HepG2 (cell line): ENCODE measurements around the gene PCNA. TPM values are rescaled to one million over a fixed set of nuclear protein-coding genes. Genes with fewer than 3 reads are reported as not detected.

ENCODE experiments used
- DPF2 ChIP-seq: sonication (generic); formaldehyde crosslinking; IDR thresholded peaks from 2 replicates; pipeline ENCODE4 v1.4.0; 2020; ENCODE audit warnings: mild to moderate bottlenecking, low read depth, missing genetic modification reagents, borderline replicate concordance
- FOXO1 ChIP-seq: sonication (generic); formaldehyde crosslinking; IDR thresholded peaks from 2 replicates; pipeline ENCODE4 v1.4.0; 2020; ENCODE audit warnings: missing genetic modification reagents
- GZF1 ChIP-seq: sonication (generic); formaldehyde crosslinking; IDR thresholded peaks from 2 replicates; pipeline ENCODE4 v1.5.1; 2020; ENCODE audit warnings: mild to moderate bottlenecking, missing genetic modification reagents
- KAT8 ChIP-seq: IDR thresholded peaks from 2 replicates; pipeline ENCODE4 v1.6.1; 2016; ENCODE audit warnings: missing genetic modification reagents, missing compliant biosample characterization
- NFE2L2 ChIP-seq: fragments of 150-350 bp; IDR thresholded peaks from 2 replicates; pipeline ENCODE4 v1.6.1; 2014; ENCODE audit warnings: low read length
- SALL2 ChIP-seq: sonication (generic); formaldehyde crosslinking; IDR thresholded peaks from 2 replicates; pipeline ENCODE4 v1.8.1; 2023; ENCODE audit warnings: mild to moderate bottlenecking, missing genetic modification reagents, inconsistent platforms
- SRY ChIP-seq: sonication (generic); formaldehyde crosslinking; IDR thresholded peaks from 2 replicates; pipeline ENCODE4 v1.8.0; 2022; ENCODE audit warnings: mild to moderate bottlenecking, missing genetic modification reagents
- THAP11 ChIP-seq: IDR thresholded peaks from 2 replicates; pipeline ENCODE4 v1.6.1; 2016; ENCODE audit warnings: missing biosample characterization, missing genetic modification reagents
- TRIM24 ChIP-seq: sonication (generic); formaldehyde crosslinking; IDR thresholded peaks from 2 replicates; pipeline ENCODE4 v1.8.0; 2022; ENCODE audit warnings: mild to moderate bottlenecking, missing genetic modification reagents
- ZFAT ChIP-seq: sonication (generic); formaldehyde crosslinking; conservative IDR thresholded peaks from 2 replicates; pipeline ENCODE4 v1.8.1; 2023; ENCODE audit warnings: missing genetic modification reagents, inconsistent platforms
- ZFP36L1 ChIP-seq: sonication (generic); formaldehyde crosslinking; IDR thresholded peaks from 2 replicates; pipeline ENCODE4 v1.8.0; 2022; ENCODE audit warnings: mild to moderate bottlenecking, missing genetic modification reagents, moderate library complexity
- ZKSCAN1 ChIP-seq: fragments of 150-350 bp; IDR thresholded peaks from 2 replicates; pipeline ENCODE4 v1.6.1; 2014; ENCODE audit warnings: low read length
- ZNF343 ChIP-seq: sonication (generic); formaldehyde crosslinking; IDR thresholded peaks from 2 replicates; pipeline ENCODE4 v1.4.0; 2020; ENCODE audit warnings: mild to moderate bottlenecking, missing genetic modification reagents
- ZNF510 ChIP-seq: sonication (generic); formaldehyde crosslinking; IDR thresholded peaks from 2 replicates; pipeline ENCODE4 v1.4.0; 2020; ENCODE audit warnings: low read depth, mild to moderate bottlenecking, missing genetic modification reagents
- ZNF713 ChIP-seq: sonication (generic); formaldehyde crosslinking; IDR thresholded peaks from 2 replicates; pipeline ENCODE4 v1.4.0; 2020; ENCODE audit warnings: mild to moderate bottlenecking, missing genetic modification reagents
- ZNF75D ChIP-seq: sonication (generic); formaldehyde crosslinking; IDR thresholded peaks from 2 replicates; pipeline ENCODE4 v1.8.1; 2023; ENCODE audit warnings: missing genetic modification reagents, mild to moderate bottlenecking, borderline replicate concordance
- ZNF775 ChIP-seq: sonication (generic); formaldehyde crosslinking; IDR thresholded peaks from 2 replicates; pipeline ENCODE4 v1.4.0; 2020; ENCODE audit warnings: missing genetic modification reagents, mild to moderate bottlenecking, moderate library complexity, borderline replicate concordance
- ZSCAN21 ChIP-seq: sonication (generic); formaldehyde crosslinking; IDR thresholded peaks from 2 replicates; pipeline ENCODE4 v1.8.0; 2022; ENCODE audit warnings: mild to moderate bottlenecking, missing genetic modification reagents, moderate library complexity, borderline replicate concordance
- polyA plus RNA-seq, 8 experiments: library from polyadenylated mRNA; depleted of rRNA in 3 of 8; stranded (reverse) in 7 of 8; unstranded in 1 of 8; fragments of >200 nt; fragmentation: Illumina TruSeq in 4 of 8; extraction: Trizol in 4 of 8; gene quantifications; 2 replicates each; pipeline versions ENCODE4 v1.2.1 to v1.2.3, GENCODE V29; 2011 to 2016; ENCODE audit warnings: low read depth in 4 of 8, missing spikeins in 1 of 8, mixed read lengths in 1 of 8; ENCODE audit not compliant: insufficient read depth in 1 of 8
- total RNA-seq, 5 experiments: library from RNA; depleted of rRNA; stranded (reverse); fragments of >200 nt; fragmentation: Illumina TruSeq; extraction: Trizol; gene quantifications; 2 replicates each; pipeline ENCODE4 v1.2.3, GENCODE V29; 2016; ENCODE audit warnings: low read depth in 1 of 5
- TF ChIP-seq, protein P1 (sequence below): sonication (generic); formaldehyde crosslinking; IDR thresholded peaks from 2 replicates; pipeline ENCODE4 v1.8.1; 2022; ENCODE audit warnings: mild to moderate bottlenecking, missing genetic modification reagents
- TF ChIP-seq, protein P2 (sequence below): sonication (generic); formaldehyde crosslinking; IDR thresholded peaks from 2 replicates; pipeline ENCODE4 v1.5.0; 2020; ENCODE audit warnings: missing genetic modification reagents, mild to moderate bottlenecking, borderline replicate concordance
- TF ChIP-seq, protein P3 (sequence below): sonication (generic); formaldehyde crosslinking; IDR thresholded peaks from 2 replicates; pipeline ENCODE4 v1.5.1; 2020; ENCODE audit warnings: mild to moderate bottlenecking, missing genetic modification reagents, moderate library complexity
- TF ChIP-seq, protein P4 (sequence below): IDR thresholded peaks from 2 replicates; pipeline ENCODE4 v1.6.1; 2018; ENCODE audit warnings: missing genetic modification reagents
- TF ChIP-seq, protein P5 (sequence below): sonication (generic); formaldehyde crosslinking; IDR thresholded peaks from 2 replicates; pipeline ENCODE4 v1.8.1; 2023; ENCODE audit warnings: mild to moderate bottlenecking, missing genetic modification reagents

PCNA gene
- total and polyA plus RNA-seq, 2 of the 13 experiments (the other 11 are each of a cell fraction or from before 2014, with no cell fraction given): 229 to 655 TPM

DNA sequence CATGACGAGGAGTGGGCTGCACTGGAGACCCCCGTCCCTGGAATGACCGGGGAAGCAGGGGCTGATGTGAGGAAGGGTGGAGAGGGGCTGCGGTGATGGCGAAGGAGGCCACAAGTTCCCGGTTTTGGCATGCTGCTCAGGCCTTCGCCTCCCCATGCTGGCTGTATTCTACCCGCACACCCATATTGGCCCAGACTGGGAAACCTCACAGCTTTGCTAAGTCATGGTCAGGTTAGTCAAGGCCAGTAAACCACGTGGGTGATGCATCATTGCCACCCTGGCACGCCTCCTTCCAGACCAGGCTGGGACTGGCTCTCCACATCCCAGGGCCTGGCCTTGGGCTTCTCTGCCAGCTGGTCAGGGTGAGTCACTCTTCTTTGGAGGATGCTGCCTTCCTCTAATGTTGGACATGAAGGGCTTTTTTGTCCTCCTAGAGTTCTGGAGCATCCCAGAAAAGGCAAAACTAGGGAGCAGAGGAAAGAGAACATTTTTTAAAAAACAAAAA is 53.8 kb downstream of the PCNA start (continued):
- TF ChIP-seq, protein P1, sequence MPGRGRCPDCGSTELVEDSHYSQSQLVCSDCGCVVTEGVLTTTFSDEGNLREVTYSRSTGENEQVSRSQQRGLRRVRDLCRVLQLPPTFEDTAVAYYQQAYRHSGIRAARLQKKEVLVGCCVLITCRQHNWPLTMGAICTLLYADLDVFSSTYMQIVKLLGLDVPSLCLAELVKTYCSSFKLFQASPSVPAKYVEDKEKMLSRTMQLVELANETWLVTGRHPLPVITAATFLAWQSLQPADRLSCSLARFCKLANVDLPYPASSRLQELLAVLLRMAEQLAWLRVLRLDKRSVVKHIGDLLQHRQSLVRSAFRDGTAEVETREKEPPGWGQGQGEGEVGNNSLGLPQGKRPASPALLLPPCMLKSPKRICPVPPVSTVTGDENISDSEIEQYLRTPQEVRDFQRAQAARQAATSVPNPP (CRISPR knock-in tag): no peak
- TF ChIP-seq KAT8 (no peak), SRY (CRISPR knock-in tag) (no peak), ZFP36L1 (CRISPR knock-in tag) (no peak), THAP11 (no peak), ZFAT (CRISPR knock-in tag) (no peak), ZNF510 (CRISPR knock-in tag) (no peak), ZNF775 (CRISPR knock-in tag) (no peak), GZF1 (CRISPR knock-in tag) (no peak), DPF2 (CRISPR knock-in tag) (no peak), ZSCAN21 (no peak), ZNF713 (no peak), ZNF75D (no peak), TRIM24 (CRISPR knock-in tag) (no peak), ZNF343 (CRISPR knock-in tag) (no peak), NFE2L2 (peak; percentile 90), ZKSCAN1 (no peak), FOXO1 (CRISPR knock-in tag) (no peak), SALL2 (CRISPR knock-in tag) (no peak)
- TF ChIP-seq, protein P2, sequence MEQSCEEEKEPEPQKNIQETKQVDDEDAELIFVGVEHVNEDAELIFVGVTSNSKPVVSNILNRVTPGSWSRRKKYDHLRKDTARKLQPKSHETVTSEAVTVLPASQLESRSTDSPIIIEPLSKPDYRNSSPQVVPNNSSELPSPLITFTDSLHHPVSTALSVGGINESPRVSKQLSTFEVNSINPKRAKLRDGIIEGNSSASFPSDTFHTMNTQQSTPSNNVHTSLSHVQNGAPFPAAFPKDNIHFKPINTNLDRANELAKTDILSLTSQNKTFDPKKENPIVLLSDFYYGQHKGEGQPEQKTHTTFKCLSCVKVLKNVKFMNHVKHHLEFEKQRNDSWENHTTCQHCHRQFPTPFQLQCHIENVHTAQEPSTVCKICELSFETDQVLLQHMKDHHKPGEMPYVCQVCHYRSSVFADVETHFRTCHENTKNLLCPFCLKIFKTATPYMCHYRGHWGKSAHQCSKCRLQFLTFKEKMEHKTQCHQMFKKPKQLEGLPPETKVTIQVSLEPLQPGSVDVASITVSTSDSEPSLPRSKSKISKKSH (CRISPR knock-in tag): peak; percentile 27; the same call in 1 of the 2 replicates
- TF ChIP-seq, protein P3, sequence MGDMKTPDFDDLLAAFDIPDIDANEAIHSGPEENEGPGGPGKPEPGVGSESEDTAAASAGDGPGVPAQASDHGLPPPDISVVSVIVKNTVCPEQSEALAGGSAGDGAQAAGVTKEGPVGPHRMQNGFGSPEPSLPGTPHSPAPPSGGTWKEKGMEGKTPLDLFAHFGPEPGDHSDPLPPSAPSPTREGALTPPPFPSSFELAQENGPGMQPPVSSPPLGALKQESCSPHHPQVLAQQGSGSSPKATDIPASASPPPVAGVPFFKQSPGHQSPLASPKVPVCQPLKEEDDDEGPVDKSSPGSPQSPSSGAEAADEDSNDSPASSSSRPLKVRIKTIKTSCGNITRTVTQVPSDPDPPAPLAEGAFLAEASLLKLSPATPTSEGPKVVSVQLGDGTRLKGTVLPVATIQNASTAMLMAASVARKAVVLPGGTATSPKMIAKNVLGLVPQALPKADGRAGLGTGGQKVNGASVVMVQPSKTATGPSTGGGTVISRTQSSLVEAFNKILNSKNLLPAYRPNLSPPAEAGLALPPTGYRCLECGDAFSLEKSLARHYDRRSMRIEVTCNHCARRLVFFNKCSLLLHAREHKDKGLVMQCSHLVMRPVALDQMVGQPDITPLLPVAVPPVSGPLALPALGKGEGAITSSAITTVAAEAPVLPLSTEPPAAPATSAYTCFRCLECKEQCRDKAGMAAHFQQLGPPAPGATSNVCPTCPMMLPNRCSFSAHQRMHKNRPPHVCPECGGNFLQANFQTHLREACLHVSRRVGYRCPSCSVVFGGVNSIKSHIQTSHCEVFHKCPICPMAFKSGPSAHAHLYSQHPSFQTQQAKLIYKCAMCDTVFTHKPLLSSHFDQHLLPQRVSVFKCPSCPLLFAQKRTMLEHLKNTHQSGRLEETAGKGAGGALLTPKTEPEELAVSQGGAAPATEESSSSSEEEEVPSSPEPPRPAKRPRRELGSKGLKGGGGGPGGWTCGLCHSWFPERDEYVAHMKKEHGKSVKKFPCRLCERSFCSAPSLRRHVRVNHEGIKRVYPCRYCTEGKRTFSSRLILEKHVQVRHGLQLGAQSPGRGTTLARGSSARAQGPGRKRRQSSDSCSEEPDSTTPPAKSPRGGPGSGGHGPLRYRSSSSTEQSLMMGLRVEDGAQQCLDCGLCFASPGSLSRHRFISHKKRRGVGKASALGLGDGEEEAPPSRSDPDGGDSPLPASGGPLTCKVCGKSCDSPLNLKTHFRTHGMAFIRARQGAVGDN: peak; percentile 70
- TF ChIP-seq, protein P4, sequence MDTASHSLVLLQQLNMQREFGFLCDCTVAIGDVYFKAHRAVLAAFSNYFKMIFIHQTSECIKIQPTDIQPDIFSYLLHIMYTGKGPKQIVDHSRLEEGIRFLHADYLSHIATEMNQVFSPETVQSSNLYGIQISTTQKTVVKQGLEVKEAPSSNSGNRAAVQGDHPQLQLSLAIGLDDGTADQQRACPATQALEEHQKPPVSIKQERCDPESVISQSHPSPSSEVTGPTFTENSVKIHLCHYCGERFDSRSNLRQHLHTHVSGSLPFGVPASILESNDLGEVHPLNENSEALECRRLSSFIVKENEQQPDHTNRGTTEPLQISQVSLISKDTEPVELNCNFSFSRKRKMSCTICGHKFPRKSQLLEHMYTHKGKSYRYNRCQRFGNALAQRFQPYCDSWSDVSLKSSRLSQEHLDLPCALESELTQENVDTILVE: no peak
- TF ChIP-seq, protein P5, sequence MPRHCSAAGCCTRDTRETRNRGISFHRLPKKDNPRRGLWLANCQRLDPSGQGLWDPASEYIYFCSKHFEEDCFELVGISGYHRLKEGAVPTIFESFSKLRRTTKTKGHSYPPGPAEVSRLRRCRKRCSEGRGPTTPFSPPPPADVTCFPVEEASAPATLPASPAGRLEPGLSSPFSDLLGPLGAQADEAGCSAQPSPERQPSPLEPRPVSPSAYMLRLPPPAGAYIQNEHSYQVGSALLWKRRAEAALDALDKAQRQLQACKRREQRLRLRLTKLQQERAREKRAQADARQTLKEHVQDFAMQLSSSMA: no peak
